GM10248 (cell line): ENCODE measurements around the gene NINJ1.

Experiments used
- CTCF ChIA-PET: fragments of 300-600 bp; sonication (Branson Sonifier 250); formaldehyde crosslinking; extraction: SDS; loops from one replicate; lab custom pipeline; 2021; ENCODE audit warnings: antibody characterized with exemption; lab: Yijun Ruan, JAX
- POLR2A ChIA-PET: fragments of 350-650 bp; sonication (Branson Sonifier 250); formaldehyde crosslinking; extraction: SDS; loops from one replicate; lab custom pipeline; 2020; ENCODE audit warnings: antibody characterized with exemption; lab: Yijun Ruan, JAX
- DNase-seq: peaks from one replicate; pipeline ENCODE4 v3.0.0; 2012; ENCODE audit errors: extremely low spot score
- CTCF ChIP-seq: IDR thresholded peaks from 2 replicates; pipeline ENCODE4 v1.5.1; 2012; ENCODE audit warnings: mild to moderate bottlenecking, low read depth; ENCODE audit errors: extremely low read depth, missing control alignments, control extremely low read depth

The NINJ1 gene

GRCh38 chr9:93100276-93100636 is 33.8 kb downstream of the NINJ1 start:
- TF ChIP-seq CTCF: no peak
- ChIA-PET CTCF (no interaction called here), POLR2A (no interaction called here)
- no peak for DNase-seq

GRCh38 chr9:93099551-93100275 is 34.3 kb downstream of the NINJ1 start:
- ChIA-PET CTCF (interaction anchor here (5.7 kb wide), 1 partner anchor 8 kb away, joined by 51 read pairs; no protein-coding TSS in a partner anchor), POLR2A (no interaction called here)
- DNase-seq: no peak
- TF ChIP-seq CTCF: no peak

- no peak for TF ChIP-seq CTCF
- DNase-seq: no peak
- ChIA-PET POLR2A (no interaction called here), CTCF (interaction anchor here (1.8 to 5.7 kb wide), 2 partner anchors 10 to 22 kb away, joined by 4 to 51 read pairs; no protein-coding TSS in a partner anchor)
Observed at GRCh38 chr9:93098236-93098946, 35.7 kb downstream of the NINJ1 start.

GRCh38 chr9:93097511-93098201 is 36.4 kb downstream of the NINJ1 start:
- DNase-seq: no peak
- CTCF ChIA-PET: interaction anchor here (1.8 to 5.7 kb wide), 2 partner anchors 10 to 22 kb away, joined by 4 to 51 read pairs; no protein-coding TSS in a partner anchor
- POLR2A ChIA-PET: no interaction called here
- TF ChIP-seq CTCF: no peak

GRCh38 chr9:93096811-93097382 is 37.2 kb downstream of the NINJ1 start:
- ChIA-PET CTCF (interaction anchor here (1.2 to 5.7 kb wide), 3 partner anchors 11 to 469 kb away, joined by 4 to 51 read pairs (median 5); no protein-coding TSS in a partner anchor), POLR2A (interaction anchor here (0.6 kb wide), 1 partner anchor 333 kb away, joined by 3 read pairs; no protein-coding TSS in a partner anchor)
- no peak for TF ChIP-seq CTCF
- DNase-seq: no peak
